ENCODE results near the gene TSPAN10.

The TSPAN10 gene

DNA sequence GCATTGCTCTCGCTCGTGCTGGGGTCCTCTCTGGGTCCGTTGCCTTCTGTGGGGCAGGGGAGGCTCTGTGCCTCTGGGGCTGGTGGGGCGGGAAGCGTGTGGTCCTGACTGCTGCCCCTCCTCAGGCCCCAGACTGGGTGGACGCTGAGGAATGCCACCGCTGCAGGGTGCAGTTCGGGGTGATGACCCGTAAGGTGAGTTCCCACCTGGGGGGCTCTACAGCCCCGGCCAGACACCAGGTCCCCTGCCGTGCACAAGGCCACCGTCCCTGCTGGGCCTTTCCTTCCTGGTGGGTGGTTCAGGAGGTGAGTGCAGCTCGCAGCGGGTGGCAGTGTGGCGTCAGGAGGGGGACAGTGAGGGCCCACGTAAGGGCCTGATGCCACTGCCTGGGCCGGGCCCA lies 53.6 kb downstream of the TSPAN10 start:
- no peak for DNase-seq

- no peak for DNase-seq
Observed at GRCh38 chr17:81691196-81691595, 54.2 kb downstream of the TSPAN10 start.

DNA sequence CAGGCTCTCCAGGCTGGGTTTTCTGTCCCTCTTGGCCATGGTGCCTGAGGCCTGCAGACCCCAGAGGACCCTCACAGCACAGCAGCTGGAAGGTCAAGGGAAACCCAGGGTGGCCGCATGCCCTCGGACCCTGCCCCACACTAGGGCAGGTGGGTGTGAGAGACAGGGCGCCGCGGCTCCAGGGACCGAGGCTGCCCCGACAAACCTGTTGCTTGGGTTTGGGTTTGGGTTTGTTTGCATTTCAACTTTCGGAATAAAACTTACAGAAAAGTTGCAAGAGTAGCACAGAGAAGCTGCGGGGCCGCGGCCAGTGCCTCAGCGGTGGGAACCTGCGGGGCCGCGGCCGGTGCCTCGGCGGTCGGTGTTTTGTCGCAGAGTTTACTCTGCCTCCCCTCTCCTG lies 54.6 kb downstream of the TSPAN10 start:
- no peak for DNase-seq

GRCh38 chr17:81693509-81694210 lies 56.7 kb downstream of the TSPAN10 start:
- no peak for DNase-seq

- no peak for DNase-seq
Observed at GRCh38 chr17:81694810-81695209, 57.8 kb downstream of the TSPAN10 start.

DNA sequence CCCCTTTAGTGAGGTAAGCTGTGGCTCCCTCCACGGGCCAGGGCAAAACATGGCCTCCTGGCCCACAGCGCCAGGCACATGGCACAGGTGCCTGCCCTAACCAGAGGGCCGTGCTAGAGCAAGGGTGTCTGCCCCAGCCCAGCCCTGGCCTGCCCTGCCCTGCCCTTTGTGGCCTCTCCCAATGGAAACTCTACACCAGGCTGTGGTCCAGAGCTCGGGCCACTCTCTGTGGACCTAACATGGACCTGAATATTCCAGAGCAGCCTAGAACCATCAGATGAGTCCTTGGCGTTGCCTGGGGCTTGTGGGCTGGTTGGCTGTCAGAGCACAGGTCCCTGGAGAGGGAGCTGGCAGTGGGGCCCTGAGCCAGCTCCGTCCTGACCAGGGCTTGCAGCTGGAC lies 58.2 kb downstream of the TSPAN10 start:
- DNase-seq = no peak

DNA sequence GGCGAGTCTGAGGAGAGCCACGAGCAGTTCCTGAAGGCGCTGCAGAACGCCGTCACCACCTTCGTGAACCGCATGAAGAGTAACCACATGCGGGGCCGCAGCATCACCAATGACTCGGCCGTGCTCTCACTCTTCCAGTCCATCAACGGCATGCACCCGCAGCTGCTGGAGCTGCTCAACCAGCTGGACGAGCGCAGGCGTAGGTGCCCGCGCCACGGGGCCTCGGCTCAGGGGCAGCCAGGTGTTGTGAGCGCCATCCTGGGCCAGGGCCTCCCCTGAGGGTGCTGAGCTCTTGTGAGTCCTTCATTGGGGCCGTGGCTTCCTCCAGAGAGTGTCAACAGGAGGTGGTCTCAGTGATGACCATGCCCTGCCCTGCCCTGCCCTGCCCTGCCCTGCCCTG lies 58.8 kb downstream of the TSPAN10 start:
- DNase-seq = no peak

DNA sequence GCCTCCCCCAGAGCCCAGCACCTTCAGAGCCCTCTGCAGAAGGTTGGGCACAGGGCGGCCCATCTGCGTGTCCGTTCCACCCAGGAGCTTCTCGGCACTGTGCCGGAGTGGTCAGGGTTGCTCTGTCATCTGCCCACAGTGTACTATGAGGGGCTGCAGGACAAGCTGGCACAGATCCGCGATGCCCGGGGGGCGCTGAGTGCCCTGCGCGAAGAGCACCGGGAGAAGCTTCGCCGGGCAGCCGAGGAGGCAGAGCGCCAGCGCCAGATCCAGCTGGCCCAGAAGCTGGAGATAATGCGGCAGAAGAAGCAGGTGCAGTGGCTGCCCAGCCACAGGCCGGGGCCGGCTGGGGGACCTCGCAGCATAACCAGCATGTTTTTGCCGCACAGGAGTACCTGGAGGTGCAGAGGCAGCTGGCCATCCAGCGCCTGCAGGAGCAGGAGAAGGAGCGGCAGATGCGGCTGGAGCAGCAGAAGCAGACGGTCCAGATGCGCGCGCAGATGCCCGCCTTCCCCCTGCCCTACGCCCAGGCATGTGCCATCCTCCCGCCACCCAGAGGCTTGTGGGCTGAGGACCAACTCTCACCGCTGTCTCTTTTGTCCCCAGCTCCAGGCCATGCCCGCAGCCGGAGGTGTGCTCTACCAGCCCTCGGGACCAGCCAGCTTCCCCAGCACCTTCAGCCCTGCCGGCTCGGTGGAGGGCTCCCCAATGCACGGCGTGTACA lies 59.4 kb downstream of the TSPAN10 start:
- DNase-seq = no peak

DNA sequence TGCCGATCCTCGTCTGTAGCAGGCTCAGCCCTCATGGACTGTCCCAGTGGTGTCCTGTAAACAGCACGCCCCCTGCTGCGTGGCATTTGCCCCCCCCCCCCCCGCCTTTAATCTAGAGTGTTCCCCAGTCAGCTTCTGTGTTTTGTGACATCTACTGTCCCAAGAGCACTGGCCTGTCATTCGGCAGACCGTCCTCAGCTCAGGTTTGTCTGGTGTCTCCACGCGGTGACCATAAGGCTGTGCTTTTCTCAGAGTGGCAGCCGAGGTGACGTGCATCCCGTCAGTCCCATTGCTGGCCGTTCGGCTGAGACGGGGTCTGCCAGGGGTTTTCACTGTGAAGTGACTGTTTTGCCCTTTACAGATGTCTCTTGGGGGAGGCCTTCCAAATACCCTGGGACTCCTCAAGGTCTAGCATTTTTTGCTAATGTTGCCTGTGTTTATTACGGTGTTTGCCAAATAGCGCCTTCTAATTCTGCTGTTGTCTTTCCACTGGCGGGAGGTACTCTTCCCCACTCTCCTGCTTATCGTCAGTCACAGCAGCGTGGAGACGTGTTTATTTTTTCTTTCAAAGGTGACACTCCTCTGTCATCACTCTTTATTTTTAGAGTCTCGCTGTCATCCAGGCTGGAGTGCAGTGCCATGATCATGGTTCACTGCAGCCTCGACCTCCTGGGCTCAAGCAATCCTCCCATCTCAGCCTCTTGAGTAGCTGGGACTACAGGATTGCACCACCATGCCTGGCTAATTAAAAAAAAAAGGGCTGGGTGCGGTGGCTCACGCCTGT lies 60.5 kb downstream of the TSPAN10 start:
- DNase-seq = no peak
